ENCODE results near the gene TCP11L2.

The TCP11L2 gene

GRCh38 chr12:106348411-106348810 is 45.9 kb downstream of the TCP11L2 start:
- H3K4ac ChIP-seq (ENCODE audit: low read length): no peak overlapping the region
- H2BK15ac ChIP-seq (ENCODE audit: low read length): no peak overlapping the region
- no peak overlapping the region for H2BK120ac ChIP-seq (ENCODE audit: low read depth, low read length)
- no peak overlapping the region for H3K27ac ChIP-seq (replicated peaks; ENCODE audit: low read length)
- no peak overlapping the region for H2AFZ ChIP-seq (ENCODE audit: low read length)
- no peaks in the 10 kb centered on the region for H3K27me3 ChIP-seq (ENCODE audit: control insufficient read depth in 3 of 3, insufficient read depth in 3 of 3, low read depth in 1 of 3, low read length in 3 of 3)
- H3K18ac ChIP-seq (ENCODE audit: low read length): no peak overlapping the region
- H3K9me3 ChIP-seq (replicated peaks in 1 of 2; ENCODE audit: control insufficient read depth in 2 of 2, insufficient read depth in 1 of 2, low read depth in 1 of 2, low read length in 2 of 2): no peaks in the 10 kb centered on the region
- no peak overlapping the region for H2BK12ac ChIP-seq (ENCODE audit: low read length)
- no peaks in the 10 kb centered on the region for H3K4me1 ChIP-seq (ENCODE audit: control insufficient read depth in 2 of 2, insufficient read depth in 1 of 2, low read depth in 1 of 2, low read length in 2 of 2)
- H2BK5ac ChIP-seq (ENCODE audit: low read length): no peak overlapping the region
- H3K23ac ChIP-seq (ENCODE audit: low read depth, low read length, poor library complexity): no peak overlapping the region
- H3K14ac ChIP-seq (ENCODE audit: low read length): no peak overlapping the region
- H4K8ac ChIP-seq (ENCODE audit: low read depth, low read length): no peak overlapping the region
- no peak for DNase-seq (ENCODE audit: low spot score)
- H3K4me3 ChIP-seq (ENCODE audit: low read length in 2 of 2): no peak overlapping the region
- no peak overlapping the region for H3K4me2 ChIP-seq (ENCODE audit: insufficient read depth, low read length, poor library complexity, severe bottlenecking)
- no peak overlapping the region for H4K91ac ChIP-seq (ENCODE audit: low read depth, low read length, poor library complexity)
- H2AK5ac ChIP-seq (ENCODE audit: low read depth, low read length): no peak overlapping the region
- no CpG with 5 or more reads among the region's 4 CpGs for WGBS, 2 donors (ENCODE audit: extremely low coverage in 2 of 2, insufficient read length in 2 of 2, insufficient replicate concordance in 1 of 2)
- H3K36me3 ChIP-seq (replicated peaks in 1 of 2; ENCODE audit: control insufficient read depth in 2 of 2, insufficient read depth in 2 of 2, low read length in 2 of 2): no peaks in the 10 kb centered on the region
- H3K79me1 ChIP-seq (ENCODE audit: low read depth, low read length): no peaks in the 10 kb centered on the region
- H3K9ac ChIP-seq (ENCODE audit: low read depth, low read length, poor library complexity): no peak overlapping the region

- peaks cover 2% of the 10 kb centered on the region for H3K79me1 ChIP-seq (ENCODE audit: low read depth, low read length)
- H4K91ac ChIP-seq (ENCODE audit: low read depth, low read length, poor library complexity): no peak overlapping the region
- H3K4me3 ChIP-seq (ENCODE audit: low read length in 2 of 2): no peak overlapping the region
- no peak overlapping the region for H2BK15ac ChIP-seq (ENCODE audit: low read length)
- no peaks in the 10 kb centered on the region for H3K36me3 ChIP-seq (replicated peaks in 1 of 2; ENCODE audit: control insufficient read depth in 2 of 2, insufficient read depth in 2 of 2, low read length in 2 of 2)
- peaks cover 0 to 4% of the 10 kb centered on the region in 2 donors for H3K4me1 ChIP-seq (ENCODE audit: control insufficient read depth in 2 of 2, insufficient read depth in 1 of 2, low read depth in 1 of 2, low read length in 2 of 2)
- no peak overlapping the region for H3K18ac ChIP-seq (ENCODE audit: low read length)
- no peak overlapping the region for H3K23ac ChIP-seq (ENCODE audit: low read depth, low read length, poor library complexity)
- no peak overlapping the region for H2BK120ac ChIP-seq (ENCODE audit: low read depth, low read length)
- no peaks in the 10 kb centered on the region for H3K9me3 ChIP-seq (replicated peaks in 1 of 2; ENCODE audit: control insufficient read depth in 2 of 2, insufficient read depth in 1 of 2, low read depth in 1 of 2, low read length in 2 of 2)
- H2BK5ac ChIP-seq (ENCODE audit: low read length): no peak overlapping the region
- H3K4ac ChIP-seq (ENCODE audit: low read length): no peak overlapping the region
- H3K4me2 ChIP-seq (ENCODE audit: insufficient read depth, low read length, poor library complexity, severe bottlenecking): no peak overlapping the region
- no peak for DNase-seq (ENCODE audit: low spot score)
- no CpG with 5 or more reads among the region's 6 CpGs for WGBS, 2 donors (ENCODE audit: extremely low coverage in 2 of 2, insufficient read length in 2 of 2, insufficient replicate concordance in 1 of 2)
- H3K27me3 ChIP-seq (ENCODE audit: control insufficient read depth in 3 of 3, insufficient read depth in 3 of 3, low read depth in 1 of 3, low read length in 3 of 3): no peaks in the 10 kb centered on the region
- H4K8ac ChIP-seq (ENCODE audit: low read depth, low read length): no peak overlapping the region
- no peak overlapping the region for H2BK12ac ChIP-seq (ENCODE audit: low read length)
- H3K27ac ChIP-seq (replicated peaks; ENCODE audit: low read length): no peak overlapping the region
- H3K9ac ChIP-seq (ENCODE audit: low read depth, low read length, poor library complexity): no peak overlapping the region
- no peak overlapping the region for H2AK5ac ChIP-seq (ENCODE audit: low read depth, low read length)
- H2AFZ ChIP-seq (ENCODE audit: low read length): no peak overlapping the region
- H3K14ac ChIP-seq (ENCODE audit: low read length): no peak overlapping the region
These were observed 50.6 kb downstream of the TCP11L2 start for GRCh38 chr12:106353175-106353574.

- Histone ChIP-seq H2BK120ac (ENCODE audit: low read depth, low read length) (no peak within 1 kb of the TSS), H3K9ac (ENCODE audit: low read depth, low read length, poor library complexity) (peak within 1 kb of the TSS; percentile 99), H3K4me1 (ENCODE audit: control insufficient read depth in 2 of 2, insufficient read depth in 1 of 2, low read depth in 1 of 2, low read length in 2 of 2) (peaks cover 2 to 7% of the 10 kb centered on the region in 2 donors), H2BK15ac (ENCODE audit: low read length) (no peak within 1 kb of the TSS), H3K4ac (ENCODE audit: low read length) (no peak within 1 kb of the TSS), H3K4me3 (ENCODE audit: low read length in 2 of 2) (peak within 1 kb of the TSS; percentile 69 to 90), H3K27ac (replicated peaks; ENCODE audit: low read length) (peak within 1 kb of the TSS; percentile 96), H4K8ac (ENCODE audit: low read depth, low read length) (no peak within 1 kb of the TSS), H2AK5ac (ENCODE audit: low read depth, low read length) (no peak within 1 kb of the TSS), H3K23ac (ENCODE audit: low read depth, low read length, poor library complexity) (peak within 1 kb of the TSS; percentile 93), H2AFZ (ENCODE audit: low read length) (peak within 1 kb of the TSS; percentile 92), H2BK12ac (ENCODE audit: low read length) (no peak within 1 kb of the TSS), H3K4me2 (ENCODE audit: insufficient read depth, low read length, poor library complexity, severe bottlenecking) (peak within 1 kb of the TSS; percentile 99), H3K18ac (ENCODE audit: low read length) (peak within 1 kb of the TSS; percentile 99), H3K27me3 (ENCODE audit: control insufficient read depth in 3 of 3, insufficient read depth in 3 of 3, low read depth in 1 of 3, low read length in 3 of 3) (no peaks in the 10 kb centered on the region), H4K91ac (ENCODE audit: low read depth, low read length, poor library complexity) (peak within 1 kb of the TSS; percentile 79), H3K36me3 (replicated peaks in 1 of 2; ENCODE audit: control insufficient read depth in 2 of 2, insufficient read depth in 2 of 2, low read length in 2 of 2) (no peaks in the 10 kb centered on the region), H3K9me3 (replicated peaks in 1 of 2; ENCODE audit: control insufficient read depth in 2 of 2, insufficient read depth in 1 of 2, low read depth in 1 of 2, low read length in 2 of 2) (no peaks in the 10 kb centered on the region), H3K79me1 (ENCODE audit: low read depth, low read length) (peaks cover 7% of the 10 kb centered on the region), H2BK5ac (ENCODE audit: low read length) (peak within 1 kb of the TSS; percentile 93), H3K14ac (ENCODE audit: low read length) (peak within 1 kb of the TSS; percentile 72)
- no CpG with 5 or more reads among the region's 63 CpGs for WGBS, 2 donors (ENCODE audit: extremely low coverage in 2 of 2, insufficient read length in 2 of 2, insufficient replicate concordance in 1 of 2)
- DNase-seq (ENCODE audit: low spot score): peak; percentile 96
These were observed 55.2 kb downstream of the TCP11L2 start, which contains the start of gene POLR3B for GRCh38 chr12:106357549-106358395. Gene POLR3B, plus strand, starts transcription at chr12:106357748. Its CDS starts 132 bp downstream, at chr12:106357880.

GRCh38 chr12:106358396-106359241 is 56.1 kb downstream of the TCP11L2 start:
- Histone ChIP-seq H2BK5ac (ENCODE audit: low read length) (peak overlapping the region; percentile 93), H3K4ac (ENCODE audit: low read length) (no peak overlapping the region), H3K27me3 (ENCODE audit: control insufficient read depth in 3 of 3, insufficient read depth in 3 of 3, low read depth in 1 of 3, low read length in 3 of 3) (no peaks in the 10 kb centered on the region), H3K4me1 (ENCODE audit: control insufficient read depth in 2 of 2, insufficient read depth in 1 of 2, low read depth in 1 of 2, low read length in 2 of 2) (peaks cover 2 to 7% of the 10 kb centered on the region in 2 donors), H3K23ac (ENCODE audit: low read depth, low read length, poor library complexity) (no peak overlapping the region), H3K4me2 (ENCODE audit: insufficient read depth, low read length, poor library complexity, severe bottlenecking) (peak overlapping the region; percentile 99), H3K9me3 (replicated peaks in 1 of 2; ENCODE audit: control insufficient read depth in 2 of 2, insufficient read depth in 1 of 2, low read depth in 1 of 2, low read length in 2 of 2) (no peaks in the 10 kb centered on the region), H2AFZ (ENCODE audit: low read length) (peak overlapping the region; percentile 92), H3K79me1 (ENCODE audit: low read depth, low read length) (peaks cover 7% of the 10 kb centered on the region), H3K18ac (ENCODE audit: low read length) (no peak overlapping the region), H3K4me3 (ENCODE audit: low read length in 2 of 2) (peak overlapping the region; percentile 69 to 90), H2BK120ac (ENCODE audit: low read depth, low read length) (no peak overlapping the region), H4K91ac (ENCODE audit: low read depth, low read length, poor library complexity) (no peak overlapping the region), H2BK12ac (ENCODE audit: low read length) (no peak overlapping the region), H2AK5ac (ENCODE audit: low read depth, low read length) (no peak overlapping the region), H2BK15ac (ENCODE audit: low read length) (no peak overlapping the region), H3K27ac (replicated peaks; ENCODE audit: low read length) (no peak overlapping the region), H4K8ac (ENCODE audit: low read depth, low read length) (no peak overlapping the region), H3K9ac (ENCODE audit: low read depth, low read length, poor library complexity) (no peak overlapping the region), H3K36me3 (replicated peaks in 1 of 2; ENCODE audit: control insufficient read depth in 2 of 2, insufficient read depth in 2 of 2, low read length in 2 of 2) (no peaks in the 10 kb centered on the region), H3K14ac (ENCODE audit: low read length) (no peak overlapping the region)
- no peak for DNase-seq (ENCODE audit: low spot score)
- WGBS, 2 donors (ENCODE audit: extremely low coverage in 2 of 2, insufficient read length in 2 of 2, insufficient replicate concordance in 1 of 2): no CpG with 5 or more reads among the region's 17 CpGs
